Measurements from ENCODE around the gene NTNG2. TPM values are rescaled to one million over a fixed set of nuclear protein-coding genes. Genes with fewer than 3 reads are reported as not detected.

NTNG2 gene
- total RNA-seq, 1 donor from 2014 or later: 2.5 TPM

DNA sequence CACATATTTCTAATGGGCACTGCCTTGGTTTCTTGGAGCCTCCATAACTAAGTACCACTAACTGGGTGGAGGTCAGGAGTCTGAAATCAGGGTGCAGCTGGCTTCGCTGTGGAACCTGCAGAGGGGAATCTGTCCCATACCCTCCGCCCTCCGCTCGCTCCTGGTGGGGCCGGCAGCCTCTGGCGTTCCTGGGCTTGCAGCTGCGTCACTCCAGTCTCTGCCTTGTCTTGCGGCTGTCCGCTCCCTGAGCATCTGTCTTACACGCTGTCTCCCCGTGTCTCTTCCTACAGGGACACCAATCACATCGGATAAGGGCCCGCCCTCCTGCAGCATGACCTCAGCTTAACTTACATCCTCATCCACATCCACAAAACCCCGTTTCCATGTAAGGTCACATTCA lies 45.4 kb downstream of the NTNG2 start:
- no peaks in the 10 kb centered on the region for H3K4me1 ChIP-seq (ENCODE audit: insufficient read depth, low read length)
- DNase-seq (ENCODE audit: low read depth): no peak
- no peak overlapping the region for H2AFZ ChIP-seq (ENCODE audit: low read depth, low read length)

GRCh38 chr9:132207839-132208615 lies 46.2 kb downstream of the NTNG2 start:
- H3K9me3 Mint-ChIP-seq (ENCODE audit: unreplicated experiment): peaks cover 13% of the 10 kb centered on the region
- Histone ChIP-seq H3K36me3 (ENCODE audit: insufficient read depth, low read length) (no peaks in the 10 kb centered on the region), H2AFZ (ENCODE audit: low read depth, low read length) (no peak overlapping the region), H3K9ac (ENCODE audit: low read length) (no peak overlapping the region), H3K4me1 (ENCODE audit: insufficient read depth, low read length) (no peaks in the 10 kb centered on the region), H3K27me3 (ENCODE audit: insufficient read depth, low read length) (peaks cover 5% of the 10 kb centered on the region), H3K4me2 (ENCODE audit: low read length) (no peak overlapping the region), H3K9me3 (ENCODE audit: insufficient read depth, low read depth, low read length) (no peaks in the 10 kb centered on the region), H4K20me1 (ENCODE audit: insufficient read depth, low read length) (peaks cover 5% of the 10 kb centered on the region), H3K4me3 (ENCODE audit: insufficient read depth, low read depth, low read length) (no peak overlapping the region), H3K27ac (ENCODE audit: low read depth, low read length) (no peak overlapping the region), H3K79me2 (ENCODE audit: insufficient read depth, low read length) (no peaks in the 10 kb centered on the region)
- H3K4me3 Mint-ChIP-seq (ENCODE audit: unreplicated experiment): no peak overlapping the region
- peaks cover 5% of the 10 kb centered on the region for H3K36me3 Mint-ChIP-seq (ENCODE audit: low read depth, unreplicated experiment)
- H3K27me3 Mint-ChIP-seq (ENCODE audit: low read depth, unreplicated experiment): peaks cover 60% of the 10 kb centered on the region
- H3K27ac Mint-ChIP-seq (ENCODE audit: unreplicated experiment): no peak overlapping the region
- DNase-seq (ENCODE audit: low read depth) (no peak), FAIRE-seq (no peak)
- no peaks in the 10 kb centered on the region for H3K4me1 Mint-ChIP-seq (ENCODE audit: low read depth, unreplicated experiment)
- TF ChIP-seq, protein P1, sequence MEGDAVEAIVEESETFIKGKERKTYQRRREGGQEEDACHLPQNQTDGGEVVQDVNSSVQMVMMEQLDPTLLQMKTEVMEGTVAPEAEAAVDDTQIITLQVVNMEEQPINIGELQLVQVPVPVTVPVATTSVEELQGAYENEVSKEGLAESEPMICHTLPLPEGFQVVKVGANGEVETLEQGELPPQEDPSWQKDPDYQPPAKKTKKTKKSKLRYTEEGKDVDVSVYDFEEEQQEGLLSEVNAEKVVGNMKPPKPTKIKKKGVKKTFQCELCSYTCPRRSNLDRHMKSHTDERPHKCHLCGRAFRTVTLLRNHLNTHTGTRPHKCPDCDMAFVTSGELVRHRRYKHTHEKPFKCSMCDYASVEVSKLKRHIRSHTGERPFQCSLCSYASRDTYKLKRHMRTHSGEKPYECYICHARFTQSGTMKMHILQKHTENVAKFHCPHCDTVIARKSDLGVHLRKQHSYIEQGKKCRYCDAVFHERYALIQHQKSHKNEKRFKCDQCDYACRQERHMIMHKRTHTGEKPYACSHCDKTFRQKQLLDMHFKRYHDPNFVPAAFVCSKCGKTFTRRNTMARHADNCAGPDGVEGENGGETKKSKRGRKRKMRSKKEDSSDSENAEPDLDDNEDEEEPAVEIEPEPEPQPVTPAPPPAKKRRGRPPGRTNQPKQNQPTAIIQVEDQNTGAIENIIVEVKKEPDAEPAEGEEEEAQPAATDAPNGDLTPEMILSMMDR (IDR thresholded peaks at IDR 0.05; ENCODE audit: insufficient read depth, low read depth, low read length): no peak
- no peak for TF ChIP-seq EZH2 (IDR thresholded peaks at IDR 0.05; ENCODE audit: insufficient read depth, low read length)

More for the DNA sequence above, 45.4 kb downstream of the NTNG2 start:
- H3K4me3 Mint-ChIP-seq (ENCODE audit: unreplicated experiment): no peak overlapping the region
- no peak overlapping the region for H3K27ac Mint-ChIP-seq (ENCODE audit: unreplicated experiment)
- H3K27me3 ChIP-seq (ENCODE audit: insufficient read depth, low read length): peaks cover 13% of the 10 kb centered on the region
- H3K79me2 ChIP-seq (ENCODE audit: insufficient read depth, low read length): no peaks in the 10 kb centered on the region
- H4K20me1 ChIP-seq (ENCODE audit: insufficient read depth, low read length): peaks cover 5% of the 10 kb centered on the region
- no peak overlapping the region for H3K4me2 ChIP-seq (ENCODE audit: low read length)
- no peaks in the 10 kb centered on the region for H3K4me1 Mint-ChIP-seq (ENCODE audit: low read depth, unreplicated experiment)
- peaks cover 12% of the 10 kb centered on the region for H3K9me3 Mint-ChIP-seq (ENCODE audit: unreplicated experiment)
- peaks cover 63% of the 10 kb centered on the region for H3K27me3 Mint-ChIP-seq (ENCODE audit: low read depth, unreplicated experiment)
- TF ChIP-seq EZH2 (IDR thresholded peaks at IDR 0.05; ENCODE audit: insufficient read depth, low read length): no peak
- TF ChIP-seq, protein P1 (IDR thresholded peaks at IDR 0.05; ENCODE audit: insufficient read depth, low read depth, low read length): no peak
- no peaks in the 10 kb centered on the region for H3K9me3 ChIP-seq (ENCODE audit: insufficient read depth, low read depth, low read length)
- H3K36me3 Mint-ChIP-seq (ENCODE audit: low read depth, unreplicated experiment): peaks cover 5% of the 10 kb centered on the region
- H3K9ac ChIP-seq (ENCODE audit: low read length): no peak overlapping the region
- H3K36me3 ChIP-seq (ENCODE audit: insufficient read depth, low read length): no peaks in the 10 kb centered on the region
- no peak overlapping the region for H3K27ac ChIP-seq (ENCODE audit: low read depth, low read length)
- no peak for FAIRE-seq
- H3K4me3 ChIP-seq (ENCODE audit: insufficient read depth, low read depth, low read length): no peak overlapping the region

DNA sequence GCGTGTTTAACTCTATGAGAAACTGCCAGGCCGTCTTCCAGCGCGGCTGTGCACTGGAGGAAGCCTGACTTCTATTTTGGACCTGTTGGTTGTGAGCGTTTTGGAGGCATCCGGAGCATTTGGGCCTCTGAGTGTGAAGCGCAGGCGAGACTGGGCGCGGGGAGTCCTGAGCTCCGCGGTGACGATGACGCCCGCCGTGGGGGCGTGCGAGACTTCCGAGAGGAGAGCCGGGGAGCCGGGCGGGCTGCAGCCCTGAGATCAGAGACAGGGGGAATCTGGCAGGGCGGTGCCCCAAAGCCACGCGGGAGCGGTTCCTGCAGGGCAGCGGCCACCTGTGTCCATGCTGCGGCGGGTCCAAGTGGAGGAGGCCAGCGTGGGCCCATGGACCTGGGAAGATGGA lies 47.4 kb downstream of the NTNG2 start:
- no peak overlapping the region for H3K9ac ChIP-seq (ENCODE audit: low read length)
- H3K4me2 ChIP-seq (ENCODE audit: low read length): no peak overlapping the region
- H3K27me3 Mint-ChIP-seq (ENCODE audit: low read depth, unreplicated experiment): peaks cover 56% of the 10 kb centered on the region
- peaks cover 5% of the 10 kb centered on the region for H4K20me1 ChIP-seq (ENCODE audit: insufficient read depth, low read length)
- no peak overlapping the region for H3K27ac Mint-ChIP-seq (ENCODE audit: unreplicated experiment)
- DNase-seq (ENCODE audit: low read depth) (no peak), FAIRE-seq (no peak)
- H3K27ac ChIP-seq (ENCODE audit: low read depth, low read length): no peak overlapping the region
- H3K4me1 ChIP-seq (ENCODE audit: insufficient read depth, low read length): peaks cover 9% of the 10 kb centered on the region
- H3K9me3 Mint-ChIP-seq (ENCODE audit: unreplicated experiment): peaks cover 13% of the 10 kb centered on the region
- no peaks in the 10 kb centered on the region for H3K79me2 ChIP-seq (ENCODE audit: insufficient read depth, low read length)
- no peak overlapping the region for H3K4me3 Mint-ChIP-seq (ENCODE audit: unreplicated experiment)
- H3K9me3 ChIP-seq (ENCODE audit: insufficient read depth, low read depth, low read length): no peaks in the 10 kb centered on the region
- no peaks in the 10 kb centered on the region for H3K27me3 ChIP-seq (ENCODE audit: insufficient read depth, low read length)
- H2AFZ ChIP-seq (ENCODE audit: low read depth, low read length): no peak overlapping the region
- no peak for TF ChIP-seq EZH2 (IDR thresholded peaks at IDR 0.05; ENCODE audit: insufficient read depth, low read length)
- TF ChIP-seq, protein P1 (IDR thresholded peaks at IDR 0.05; ENCODE audit: insufficient read depth, low read depth, low read length): no peak
- peaks cover 6% of the 10 kb centered on the region for H3K4me1 Mint-ChIP-seq (ENCODE audit: low read depth, unreplicated experiment)
- H3K36me3 Mint-ChIP-seq (ENCODE audit: low read depth, unreplicated experiment): peaks cover 5% of the 10 kb centered on the region
- H3K4me3 ChIP-seq (ENCODE audit: insufficient read depth, low read depth, low read length): no peak overlapping the region
- no peaks in the 10 kb centered on the region for H3K36me3 ChIP-seq (ENCODE audit: insufficient read depth, low read length)
